ENCODE results near the gene SLC39A5. TPM values are rescaled to one million over a fixed set of nuclear protein-coding genes. Genes with fewer than 3 reads are reported as not detected.

SLC39A5 gene
- total and polyA plus RNA-seq, 2 experiments from 2014 or later, result 167 to 179 TPM

DNA sequence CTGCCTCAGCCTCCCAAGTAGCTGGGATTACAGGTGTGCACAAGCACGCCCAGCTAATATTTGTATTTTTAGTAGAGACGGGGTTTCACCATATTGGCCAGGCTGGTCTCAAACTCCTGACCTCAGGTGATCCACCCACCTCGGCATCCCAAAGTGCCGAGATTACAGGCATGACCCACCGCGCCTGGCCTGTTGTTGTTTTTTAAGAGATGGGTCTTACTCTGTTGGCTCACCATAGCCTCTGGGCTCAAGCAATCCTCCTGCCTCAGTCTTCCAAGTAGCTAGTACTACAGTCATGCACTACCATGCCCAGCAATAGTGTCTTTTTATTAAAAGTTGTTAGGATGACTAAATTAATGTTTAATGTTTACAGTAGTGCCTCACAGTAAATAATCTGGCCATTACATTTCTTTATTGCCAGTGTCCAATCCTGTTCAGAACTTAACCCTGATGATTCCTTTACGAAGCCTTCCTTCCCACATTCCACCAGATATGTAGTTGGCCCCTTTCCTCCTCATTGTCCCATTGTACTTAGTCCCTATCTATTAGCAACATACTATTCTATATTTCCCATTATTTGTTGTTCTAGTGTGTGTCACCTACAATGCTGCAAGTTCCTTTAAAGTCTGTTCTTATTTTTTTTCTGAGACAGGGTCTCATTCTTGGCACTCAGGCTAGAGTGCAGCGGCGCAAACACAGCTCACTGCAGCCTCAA, 31.8 kb upstream of the SLC39A5 start:
- Histone ChIP-seq H3K27ac (no peak overlapping the region), H2AFZ (no peak overlapping the region), H3K9me3 (ENCODE audit: low read depth) (no peaks in the 10 kb centered on the region), H3K79me2 (no peaks in the 10 kb centered on the region), H3K4me3 (no peak overlapping the region), H4K20me1 (ENCODE audit: insufficient read depth, poor library complexity, severe bottlenecking) (no peaks in the 10 kb centered on the region), H3K27me3 (no peaks in the 10 kb centered on the region), H3K9me2 (replicated peaks; ENCODE audit: insufficient read depth) (no peaks in the 10 kb centered on the region), H3K4me1 (ENCODE audit: insufficient read depth) (no peaks in the 10 kb centered on the region), H3K36me3 (replicated peaks; ENCODE audit: insufficient read depth, low read depth) (no peaks in the 10 kb centered on the region), H3K4me2 (no peak overlapping the region)
- TF ChIP-seq EZH2phosphoT487 (IDR thresholded peaks at IDR 0.05; ENCODE audit: low read depth, severe bottlenecking, unreplicated experiment), result no peak
- no peak for TF ChIP-seq EZH2 (IDR thresholded peaks at IDR 0.05; ENCODE audit: borderline replicate concordance)
- TF ChIP-seq CTCF (IDR thresholded peaks at IDR 0.05; ENCODE audit: poor library complexity), result no peak
- 91% methylated on average over 9 of the region's 9 CpGs for WGBS (ENCODE audit: low lambda C conversion rate, missing lambda C conversion rate)
- no peak for DNase-seq (ENCODE audit: low spot score)

GRCh38 chr12:56198836-56199235, 31.0 kb upstream of the SLC39A5 start:
- no peaks in the 10 kb centered on the region for H3K79me2 ChIP-seq
- no peak overlapping the region for H2AFZ ChIP-seq
- WGBS (ENCODE audit: low lambda C conversion rate, missing lambda C conversion rate), result 80% methylated on average over 1 of the region's 1 CpG
- TF ChIP-seq EZH2 (IDR thresholded peaks at IDR 0.05; ENCODE audit: borderline replicate concordance), result no peak
- H3K4me2 ChIP-seq, result no peak overlapping the region
- no peaks in the 10 kb centered on the region for H3K9me3 ChIP-seq (ENCODE audit: low read depth)
- H4K20me1 ChIP-seq (ENCODE audit: insufficient read depth, poor library complexity, severe bottlenecking), result no peaks in the 10 kb centered on the region
- no peak overlapping the region for H3K4me3 ChIP-seq
- H3K36me3 ChIP-seq (replicated peaks; ENCODE audit: insufficient read depth, low read depth), result no peaks in the 10 kb centered on the region
- no peak for DNase-seq (ENCODE audit: low spot score)
- no peaks in the 10 kb centered on the region for H3K9me2 ChIP-seq (replicated peaks; ENCODE audit: insufficient read depth)
- no peaks in the 10 kb centered on the region for H3K4me1 ChIP-seq (ENCODE audit: insufficient read depth)
- no peaks in the 10 kb centered on the region for H3K27me3 ChIP-seq
- no peak overlapping the region for H3K27ac ChIP-seq

GRCh38 chr12:56202366-56202765, 27.5 kb upstream of the SLC39A5 start:
- no peak for DNase-seq (ENCODE audit: low spot score)
- no peak overlapping the region for H3K4me2 ChIP-seq
- 50% methylated on average over 1 of the region's 1 CpG for WGBS (ENCODE audit: low lambda C conversion rate, missing lambda C conversion rate)
- H3K27me3 ChIP-seq, result no peaks in the 10 kb centered on the region
- H3K9me3 ChIP-seq (ENCODE audit: low read depth), result no peaks in the 10 kb centered on the region
- H3K36me3 ChIP-seq (replicated peaks; ENCODE audit: insufficient read depth, low read depth), result no peaks in the 10 kb centered on the region
- no peak for TF ChIP-seq CTCF (IDR thresholded peaks at IDR 0.05; ENCODE audit: poor library complexity)
- TF ChIP-seq EZH2 (IDR thresholded peaks at IDR 0.05; ENCODE audit: borderline replicate concordance), result no peak
- TF ChIP-seq EZH2phosphoT487 (IDR thresholded peaks at IDR 0.05; ENCODE audit: low read depth, severe bottlenecking, unreplicated experiment), result no peak
- no peak overlapping the region for H3K4me3 ChIP-seq
- H2AFZ ChIP-seq, result no peak overlapping the region
- H3K4me1 ChIP-seq (ENCODE audit: insufficient read depth), result no peaks in the 10 kb centered on the region
- H3K9me2 ChIP-seq (replicated peaks; ENCODE audit: insufficient read depth), result no peaks in the 10 kb centered on the region
- no peaks in the 10 kb centered on the region for H3K79me2 ChIP-seq
- H3K27ac ChIP-seq, result no peak overlapping the region
- no peaks in the 10 kb centered on the region for H4K20me1 ChIP-seq (ENCODE audit: insufficient read depth, poor library complexity, severe bottlenecking)

DNA sequence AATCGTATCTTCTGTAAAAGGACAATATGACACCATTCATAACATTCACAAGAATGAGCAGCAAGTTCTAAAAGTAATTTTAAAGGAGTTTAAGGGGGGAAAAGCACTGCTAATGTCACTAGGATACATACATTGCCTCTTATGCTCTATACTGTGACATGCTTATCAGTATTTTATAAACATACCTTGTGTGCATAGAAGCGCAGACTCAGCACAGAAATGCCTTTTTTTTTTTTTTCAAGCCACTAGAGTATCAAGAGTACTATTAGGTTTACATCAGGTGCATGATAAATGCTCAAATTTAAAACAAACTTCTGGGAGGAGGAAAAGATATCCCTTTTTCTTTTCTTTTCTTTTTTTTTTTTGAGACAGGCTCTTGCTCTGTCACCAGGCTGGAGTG, 27.0 kb upstream of the SLC39A5 start:
- Histone ChIP-seq H3K4me1 (ENCODE audit: insufficient read depth) (no peaks in the 10 kb centered on the region), H4K20me1 (ENCODE audit: insufficient read depth, poor library complexity, severe bottlenecking) (no peaks in the 10 kb centered on the region), H3K27ac (no peak overlapping the region), H3K4me2 (no peak overlapping the region), H3K4me3 (no peak overlapping the region), H3K36me3 (replicated peaks; ENCODE audit: insufficient read depth, low read depth) (no peaks in the 10 kb centered on the region), H3K9me2 (replicated peaks; ENCODE audit: insufficient read depth) (no peaks in the 10 kb centered on the region), H3K27me3 (no peaks in the 10 kb centered on the region), H3K79me2 (no peaks in the 10 kb centered on the region), H3K9me3 (ENCODE audit: low read depth) (no peaks in the 10 kb centered on the region), H2AFZ (no peak overlapping the region)
- no peak for TF ChIP-seq EZH2phosphoT487 (IDR thresholded peaks at IDR 0.05; ENCODE audit: low read depth, severe bottlenecking, unreplicated experiment)
- DNase-seq (ENCODE audit: low spot score), result no peak
- WGBS (ENCODE audit: low lambda C conversion rate, missing lambda C conversion rate), result 80% methylated on average over 2 of the region's 2 CpGs
